ENCODE results near the gene KLHL17. TPM values are rescaled to one million over a fixed set of nuclear protein-coding genes. Genes with fewer than 3 reads are reported as not detected.
"Not testable (repeated sequence)": the region's sequence is repeated elsewhere in the genome, so short reads cannot be mapped to it uniquely, and the experiment has no call there.

Gene KLHL17
- total RNA-seq, 4 donors from 2014 or later, result 1.3 to 5.7 (median 2.3) TPM

DNA sequence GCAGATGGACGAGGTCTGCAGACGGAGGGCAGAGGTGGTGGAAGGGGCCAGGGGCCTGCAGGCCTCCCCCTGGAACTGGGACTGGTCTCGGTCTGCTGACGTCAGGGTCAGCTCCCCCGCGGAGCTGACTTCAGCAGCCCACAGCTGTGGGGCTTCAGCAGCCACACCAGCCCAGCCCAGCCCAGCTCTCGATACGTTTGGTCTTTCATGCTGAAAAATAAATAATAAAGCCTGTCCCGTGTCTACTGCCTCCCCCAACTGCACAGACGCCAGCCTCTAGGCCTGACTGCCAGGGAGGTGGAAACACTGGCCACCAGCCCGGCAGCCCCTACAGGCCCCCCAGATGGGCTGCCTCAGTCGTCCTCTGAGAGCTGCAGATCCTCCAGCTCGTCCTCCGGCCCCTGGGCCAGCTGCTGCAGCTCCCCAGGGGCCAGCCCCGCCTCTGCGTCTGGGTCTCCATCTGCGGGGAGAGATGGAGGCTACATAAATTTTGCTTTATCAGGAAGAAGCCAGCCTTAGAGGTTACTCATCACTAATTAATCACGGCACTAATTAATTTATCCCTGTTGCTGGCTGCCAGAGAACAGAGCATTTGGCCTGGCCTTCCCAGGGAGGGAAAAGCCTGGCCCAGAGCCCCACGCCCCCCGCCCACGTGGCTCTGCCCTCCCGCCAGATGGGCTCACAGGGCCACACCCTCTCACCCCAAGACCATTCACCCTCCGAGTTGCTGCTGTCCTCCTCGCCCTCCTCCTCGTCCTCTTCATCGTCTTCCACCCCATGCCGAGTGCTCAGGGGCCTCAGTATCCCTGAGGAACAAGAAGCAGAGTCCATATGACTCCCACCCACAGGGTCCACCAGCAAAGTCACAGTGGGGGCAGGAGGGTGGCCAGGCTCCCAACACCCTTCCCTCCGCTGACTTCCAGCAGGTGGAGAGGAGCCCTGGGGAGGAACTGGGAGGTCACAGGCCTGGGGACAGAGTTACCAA is 15.8 kb upstream of the KLHL17 start:
- H3K4me3 ChIP-seq, result no peak overlapping the region
- H3K9me3 ChIP-seq, result no peaks in the 10 kb centered on the region
- TF ChIP-seq, protein P1, sequence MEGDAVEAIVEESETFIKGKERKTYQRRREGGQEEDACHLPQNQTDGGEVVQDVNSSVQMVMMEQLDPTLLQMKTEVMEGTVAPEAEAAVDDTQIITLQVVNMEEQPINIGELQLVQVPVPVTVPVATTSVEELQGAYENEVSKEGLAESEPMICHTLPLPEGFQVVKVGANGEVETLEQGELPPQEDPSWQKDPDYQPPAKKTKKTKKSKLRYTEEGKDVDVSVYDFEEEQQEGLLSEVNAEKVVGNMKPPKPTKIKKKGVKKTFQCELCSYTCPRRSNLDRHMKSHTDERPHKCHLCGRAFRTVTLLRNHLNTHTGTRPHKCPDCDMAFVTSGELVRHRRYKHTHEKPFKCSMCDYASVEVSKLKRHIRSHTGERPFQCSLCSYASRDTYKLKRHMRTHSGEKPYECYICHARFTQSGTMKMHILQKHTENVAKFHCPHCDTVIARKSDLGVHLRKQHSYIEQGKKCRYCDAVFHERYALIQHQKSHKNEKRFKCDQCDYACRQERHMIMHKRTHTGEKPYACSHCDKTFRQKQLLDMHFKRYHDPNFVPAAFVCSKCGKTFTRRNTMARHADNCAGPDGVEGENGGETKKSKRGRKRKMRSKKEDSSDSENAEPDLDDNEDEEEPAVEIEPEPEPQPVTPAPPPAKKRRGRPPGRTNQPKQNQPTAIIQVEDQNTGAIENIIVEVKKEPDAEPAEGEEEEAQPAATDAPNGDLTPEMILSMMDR (IDR thresholded peaks at IDR 0.05 in 4 of 5, conservative IDR thresholded peaks at IDR 0.05 in 1 of 5), result no peak
- TF ChIP-seq POLR2A (IDR thresholded peaks at IDR 0.05), result no peak
- H3K27me3 ChIP-seq, result peaks cover 30 to 32% (median 32%) of the 10 kb centered on the region in 3 donors
- peaks cover 9 to 20% of the 10 kb centered on the region in 2 donors for H3K4me1 ChIP-seq
- no peak overlapping the region for H3K27ac ChIP-seq
- peaks cover 0 to 48% of the 10 kb centered on the region in 2 donors for H3K36me3 ChIP-seq
- ATAC-seq (no peak), DNase-seq (no peak)
- intact Hi-C loops (cut with DNase I; ENCODE audit: low total_unique reads) (no loop called here), in situ Hi-C loops (cut with MboI; ENCODE audit: low sequenced_read_pairs in 4 of 4) (no loop called here)

DNA sequence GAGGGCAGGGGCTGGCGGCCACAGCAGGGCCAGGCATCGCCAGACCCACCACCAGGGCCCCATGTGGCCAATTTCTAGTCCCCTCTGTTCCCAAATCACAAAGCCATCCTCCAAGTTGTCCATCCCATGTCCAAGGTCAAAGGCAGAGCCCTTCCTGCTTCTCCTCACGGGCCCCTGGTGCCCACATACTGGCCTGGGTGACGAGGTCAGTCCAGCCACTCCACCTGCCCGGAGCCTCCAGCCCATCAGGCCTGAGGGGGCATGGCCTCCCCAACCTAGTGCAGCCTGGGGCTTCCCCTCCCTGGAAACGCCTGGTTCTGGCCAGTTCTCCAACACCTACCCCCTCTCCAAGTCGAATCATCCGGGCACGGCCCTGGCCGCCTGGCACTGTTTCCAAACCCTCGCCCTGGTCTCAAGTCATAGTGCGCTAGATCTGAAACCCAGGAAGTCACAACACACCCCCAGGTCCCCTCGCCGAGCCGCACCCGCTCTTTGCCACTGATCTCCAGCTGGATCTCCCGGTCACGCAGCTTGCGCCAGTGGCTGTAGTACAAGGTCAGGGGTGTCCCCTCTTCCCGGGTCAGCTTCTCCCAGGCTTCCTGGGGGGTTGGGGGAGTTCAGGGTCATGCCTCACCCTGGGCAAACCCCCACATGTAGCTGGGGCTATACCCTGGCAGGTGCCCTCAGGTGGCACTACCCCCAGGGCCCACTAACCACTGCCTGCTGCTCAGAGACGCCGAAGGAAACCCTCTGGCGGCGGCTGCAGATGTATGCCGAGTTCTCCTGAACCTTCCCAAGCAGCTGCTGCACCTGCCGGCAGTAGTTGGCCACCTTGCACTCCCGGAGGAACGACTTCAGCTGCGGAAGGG is 14.5 kb upstream of the KLHL17 start:
- DNase-seq, result no peak
- no peak overlapping the region for H3K27ac ChIP-seq

DNA sequence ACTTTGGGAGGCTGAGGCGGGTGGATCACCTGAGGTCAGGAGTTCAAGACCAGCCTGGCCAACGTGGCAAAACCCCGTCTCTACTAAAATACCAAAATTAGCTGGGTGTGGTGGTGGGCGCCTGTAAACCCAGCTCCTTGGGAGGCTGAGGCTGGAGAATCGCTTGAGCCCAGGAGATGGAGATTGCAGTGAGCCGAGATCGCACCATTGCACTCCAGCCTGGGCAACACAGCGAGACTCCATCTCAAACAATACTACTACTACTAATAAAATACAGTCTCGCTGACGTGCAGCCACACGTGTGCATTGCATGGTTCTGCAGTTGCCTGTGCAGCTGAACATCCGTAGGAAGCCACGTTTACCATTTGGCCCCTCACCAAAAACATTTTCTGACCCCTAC is 13.6 kb upstream of the KLHL17 start:
- H3K4me1 ChIP-seq; DNase-seq; H3K27ac ChIP-seq; H3K9me3 ChIP-seq; intact Hi-C loops (cut with DNase I; ENCODE audit: low total_unique reads); in situ Hi-C loops (cut with MboI; ENCODE audit: low sequenced_read_pairs in 4 of 4); ATAC-seq; H3K4me3 ChIP-seq: not testable (repeated sequence)
- peaks cover 0 to 67% of the 10 kb centered on the region in 2 donors for H3K36me3 ChIP-seq
- peaks cover 12 to 15% (median 12%) of the 10 kb centered on the region in 3 donors for H3K27me3 ChIP-seq

More for the DNA sequence above, 14.5 kb upstream of the KLHL17 start:
- peaks cover 0 to 60% of the 10 kb centered on the region in 2 donors for H3K36me3 ChIP-seq
- no peaks in the 10 kb centered on the region for H3K9me3 ChIP-seq
- H3K27me3 ChIP-seq, result peaks cover 21 to 22% (median 21%) of the 10 kb centered on the region in 3 donors
- intact Hi-C loops (cut with DNase I; ENCODE audit: low total_unique reads) (no loop called here), in situ Hi-C loops (cut with MboI; ENCODE audit: low sequenced_read_pairs in 4 of 4) (no loop called here)
- H3K4me3 ChIP-seq, result no peak overlapping the region
- H3K4me1 ChIP-seq, result peaks cover under 1 to 11% of the 10 kb centered on the region in 2 donors
- TF ChIP-seq, protein P1 (IDR thresholded peaks at IDR 0.05 in 4 of 5, conservative IDR thresholded peaks at IDR 0.05 in 1 of 5), result no peak
- no peak for TF ChIP-seq POLR2A (IDR thresholded peaks at IDR 0.05)
- no peak for ATAC-seq

DNA sequence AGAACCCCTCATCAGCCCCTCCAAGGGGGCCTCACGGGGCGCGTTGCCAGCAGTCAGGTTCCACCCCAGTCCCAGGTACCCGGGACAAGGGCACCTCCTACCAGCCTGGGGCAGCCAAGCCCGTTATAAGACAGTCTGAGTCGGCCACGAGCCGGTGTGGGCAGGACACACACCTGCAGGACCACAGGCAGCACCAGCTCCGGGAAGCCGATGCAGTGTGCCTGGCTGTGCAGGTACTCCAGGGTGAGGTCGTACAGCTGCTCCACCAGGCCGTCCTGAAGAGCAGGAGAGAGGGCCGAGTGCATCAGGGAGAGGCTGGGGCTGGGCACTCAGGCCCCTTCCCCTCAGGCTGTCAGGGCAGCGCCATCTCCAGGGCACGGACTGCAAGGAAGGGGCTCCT is 12.4 kb upstream of the KLHL17 start:
- ATAC-seq (no peak), DNase-seq (no peak)
- TF ChIP-seq POLR2A (IDR thresholded peaks at IDR 0.05), result no peak
- TF ChIP-seq, protein P1 (IDR thresholded peaks at IDR 0.05 in 4 of 5, conservative IDR thresholded peaks at IDR 0.05 in 1 of 5), result no peak
- Histone ChIP-seq H3K27ac (no peak overlapping the region), H3K4me3 (no peak overlapping the region), H3K36me3 (peaks cover 0 to 78% of the 10 kb centered on the region in 2 donors), H3K27me3 (peaks cover under 1 to 4% (median under 1%) of the 10 kb centered on the region in 3 donors), H3K4me1 (no peaks in the 10 kb centered on the region), H3K9me3 (no peaks in the 10 kb centered on the region)
- intact Hi-C loops (cut with DNase I; ENCODE audit: low total_unique reads), result no loop called here
- in situ Hi-C loops (cut with MboI; ENCODE audit: low sequenced_read_pairs in 4 of 4), result no loop called here
